Panc1 (cell line): ENCODE results near the gene NEURL2. TPM values are rescaled to one million over a fixed set of nuclear protein-coding genes. Genes with fewer than 3 reads are reported as not detected.
A peak's percentile ranks its signal among the peaks of the same experiment; 100 is the strongest.

Source experiments
- ATAC-seq: fragments of 200-7000 bp; cut with Tn5 transposase; 2 replicates; pipeline ENCODE4 v1.9.1; 2020; ENCODE audit warnings: mild to moderate bottlenecking, moderate library complexity
- BruUV-seq: library from RNA; stranded (reverse); fragments of 400-500 nt; replicated peaks from 2 replicates; lab custom pipeline; 2021; lab: Mats Ljungman, UMichigan
- CTCF ChIA-PET: fragments of 300-600 bp; sonication (Branson Sonifier 250); formaldehyde crosslinking; loops from one replicate; lab custom pipeline; 2022; ENCODE audit warnings: antibody characterized with exemption; lab: Charles Lee
- POLR2A ChIA-PET: fragments of 300-600 bp; sonication (Branson Sonifier 250); formaldehyde crosslinking; loops from one replicate; lab custom pipeline; 2022; ENCODE audit warnings: antibody characterized with exemption; lab: Charles Lee
- DNase-seq: peaks from one replicate; pipeline ENCODE4 v3.0.0-alpha.2; 2010; ENCODE audit warnings: low read depth, low spot score
- H3K27ac ChIP-seq: 2 replicates; pipeline ENCODE4 v1.5.1; 2011; ENCODE audit warnings: mild to moderate bottlenecking, low read length, inconsistent platforms
- H3K27me3 ChIP-seq: fragments of 200-500 bp; sonication (Bioruptor generic); 2 replicates; pipeline ENCODE4 v1.6.0; 2014; ENCODE audit warnings: low read length, inconsistent platforms; ENCODE audit not compliant: control insufficient read depth, insufficient read depth
- H3K36me3 ChIP-seq: fragments of 200-500 bp; sonication (Bioruptor generic); 2 replicates; pipeline ENCODE4 v1.5.1; 2014; ENCODE audit warnings: inconsistent platforms, mild to moderate bottlenecking, low read length, moderate library complexity; ENCODE audit not compliant: control insufficient read depth, insufficient read depth
- H3K4me1 ChIP-seq: 2 replicates; pipeline ENCODE4 v1.5.1; 2011; ENCODE audit warnings: inconsistent platforms, mild to moderate bottlenecking, low read length, moderate library complexity; ENCODE audit not compliant: control insufficient read depth, insufficient read depth
- H3K4me3 ChIP-seq, 2 experiments: 2 replicates each; pipeline ENCODE4 v1.5.1; 2011 to 2012; ENCODE audit warnings: low read depth in 2 of 2, low read length in 2 of 2, mild to moderate bottlenecking in 2 of 2, inconsistent platforms in 1 of 2, moderate library complexity in 1 of 2
- H3K9me3 ChIP-seq: fragments of 200-500 bp; sonication (Bioruptor generic); 2 replicates; pipeline ENCODE4 v1.5.1; 2014; ENCODE audit warnings: low read depth, mild to moderate bottlenecking, inconsistent platforms, low read length, moderate library complexity; ENCODE audit not compliant: control insufficient read depth, insufficient read depth
- CTCF ChIP-seq: fragments of 450-650 bp; IDR thresholded peaks from 2 replicates; pipeline ENCODE4 v1.5.1; 2017; ENCODE audit warnings: mild to moderate bottlenecking
- POLR2AphosphoS5 ChIP-seq: IDR thresholded peaks from 2 replicates; pipeline ENCODE4 v1.6.1; 2012; ENCODE audit warnings: mild to moderate bottlenecking, low read depth, low read length, moderate library complexity
- REST ChIP-seq, 2 experiments: IDR thresholded peaks; 2 replicates each; pipeline ENCODE4 v1.6.1; 2011 to 2012; ENCODE audit warnings: low read depth in 2 of 2, control low read depth in 1 of 2, low read length in 1 of 2, mild to moderate bottlenecking in 1 of 2, moderate library complexity in 1 of 2; ENCODE audit not compliant: insufficient read depth in 1 of 2
- SIN3A ChIP-seq: IDR thresholded peaks from 2 replicates; pipeline ENCODE4 v1.6.1; 2012; ENCODE audit warnings: low read depth, mild to moderate bottlenecking, low read length, moderate library complexity, borderline replicate concordance; ENCODE audit not compliant: insufficient read depth
- TCF7L2 ChIP-seq: IDR thresholded peaks from 2 replicates; pipeline ENCODE4 v1.6.1; 2011; ENCODE audit warnings: mild to moderate bottlenecking, low read depth, low read length, inconsistent platforms
- in situ Hi-C: cut with HindIII; loops from 2 replicates; pipeline ENCODE4 v1.10.0; 2016; ENCODE audit warnings: low sequenced_read_pairs, low pct_unique_long_range_greater_than_20kb
- intact Hi-C: fragments of 100-400 bp; cut with micrococcal nuclease; formaldehyde crosslinking; loops from one replicate; pipeline ENCODE4 v1.10.0; 2022; ENCODE audit not compliant: unreplicated experiment
- total RNA-seq: library from RNA; stranded (reverse); gene quantifications from one replicate; pipeline ENCODE4 v1.2.1, GENCODE V29; 2021; ENCODE audit not compliant: unreplicated experiment

NEURL2 gene
- total RNA-seq, 1 experiment from 2014 or later, result 3.0 TPM

- TF ChIP-seq TCF7L2 (no peak), CTCF (peak; percentile 88)
- Histone ChIP-seq H3K4me3 (peak overlapping the region; percentile 68 to 74), H3K27me3 (no peaks in the 10 kb centered on the region), H3K27ac (peak overlapping the region; percentile 81), H3K4me1 (peaks cover 12% of the 10 kb centered on the region), H3K36me3 (peaks cover 3% of the 10 kb centered on the region; the same call in 1 of the 2 replicates), H3K9me3 (no peaks in the 10 kb centered on the region)
- ChIA-PET POLR2A (interaction anchor here (1.2 kb wide), 1 partner anchor 9 kb away, joined by 6 read pairs; the partner anchor contains the start of gene ZSWIM1), CTCF (interaction anchor here (0.5 to 1.6 kb wide), 6 partner anchors 9 to 1805 kb away, joined by 3 to 7 read pairs (median 4); partner anchors contain the start of gene ZSWIM1)
- ATAC-seq (peak; percentile 81), DNase-seq (no peak)
- intact Hi-C loops, result no loop called here
- in situ Hi-C loops, result no loop called here
- no TSS peak for BruUV-seq
Measured at GRCh38 chr20:45890077-45890984, 677 bp downstream of the NEURL2 start.

- ATAC-seq, result no peak
Measured at GRCh38 chr20:45888681-45889080, 2.3 kb downstream of the NEURL2 start.

More at GRCh38 chr20:45888681-45889080, 2.3 kb downstream of the NEURL2 start:
- no peak for DNase-seq
- intact Hi-C loops, result no loop called here
- POLR2A ChIA-PET, result no interaction called here
- Histone ChIP-seq H3K27me3 (no peaks in the 10 kb centered on the region), H3K4me1 (peaks cover 16% of the 10 kb centered on the region), H3K9me3 (no peaks in the 10 kb centered on the region), H3K4me3 (no peak overlapping the region), H3K27ac (no peak overlapping the region), H3K36me3 (peaks cover 5% of the 10 kb centered on the region; the same call in 1 of the 2 replicates)
- CTCF ChIA-PET, result interaction anchor here (0.6 kb wide), 1 partner anchor 71 kb away, joined by 3 read pairs; no protein-coding TSS in a partner anchor
- in situ Hi-C loops, result no loop called here
- BruUV-seq, result no TSS peak
- TF ChIP-seq CTCF (no peak), REST (IDR thresholded peaks at IDR 0.05; ENCODE audit: insufficient read depth in 1 of 2, low read depth in 2 of 2, low read length in 1 of 2) (no peak), POLR2AphosphoS5 (no peak), TCF7L2 (no peak), SIN3A (no peak)
